SIG-M5 (cell line): ENCODE results near the gene ARHGDIA.

ENCODE experiments used
- DNase-seq: peaks from one replicate; lab custom pipeline; 2025; lab: John Stamatoyannopoulos, UW

Gene ARHGDIA

GRCh38 chr17:81888105-81888987 is 17.2 kb upstream of the ARHGDIA start:
- no peak for DNase-seq

- DNase-seq: no peak
These were observed 14.9 kb upstream of the ARHGDIA start for GRCh38 chr17:81885869-81886548.

- no peak for DNase-seq
These were observed 14.3 kb upstream of the ARHGDIA start for GRCh38 chr17:81885454-81885853.

GRCh38 chr17:81884968-81885367 is 13.8 kb upstream of the ARHGDIA start:
- DNase-seq: no peak

GRCh38 chr17:81884520-81884919 is 13.4 kb upstream of the ARHGDIA start:
- no peak for DNase-seq

- DNase-seq: no peak
These were observed 8.0 kb upstream of the ARHGDIA start for GRCh38 chr17:81879121-81879520.

GRCh38 chr17:81878294-81878693 is 7.2 kb upstream of the ARHGDIA start:
- DNase-seq: no peak

GRCh38 chr17:81877569-81877968 is 6.4 kb upstream of the ARHGDIA start:
- DNase-seq: no peak

- no peak for DNase-seq
These were observed 472 bp upstream of the ARHGDIA start for GRCh38 chr17:81871387-81872230.

- DNase-seq: no peak
These were observed 781 bp downstream of the ARHGDIA start for GRCh38 chr17:81870131-81870980.

GRCh38 chr17:81869221-81870130 is 1.7 kb downstream of the ARHGDIA start:
- DNase-seq: no peak

GRCh38 chr17:81868674-81869220 is 2.4 kb downstream of the ARHGDIA start:
- no peak for DNase-seq

- no peak for DNase-seq
These were observed 3.0 kb downstream of the ARHGDIA start for GRCh38 chr17:81867991-81868673.

GRCh38 chr17:81867170-81867990 is 3.8 kb downstream of the ARHGDIA start:
- DNase-seq: no peak

- DNase-seq: no peak
These were observed 4.5 kb downstream of the ARHGDIA start for GRCh38 chr17:81866440-81867169.

GRCh38 chr17:81865733-81866439 is 5.3 kb downstream of the ARHGDIA start:
- DNase-seq: no peak

- DNase-seq: no peak
These were observed 5.8 kb downstream of the ARHGDIA start for GRCh38 chr17:81865358-81865732.
